Progenitor cell of endocrine pancreas (in vitro differentiated cells): ENCODE data around the gene GTF2IRD1. TPM values are rescaled to one million over a fixed set of nuclear protein-coding genes. Genes with fewer than 3 reads are reported as not detected.
A peak's percentile ranks its signal among the peaks of the same experiment; 100 is the strongest.
"Not testable (repeated sequence)": the region's sequence is repeated elsewhere in the genome, so short reads cannot be mapped to it uniquely, and the experiment has no call there.

Source experiments
- DNase-seq: peaks from one replicate; pipeline ENCODE4 v3.0.0; 2021; ENCODE audit warnings: low spot score; ENCODE audit not compliant: unreplicated experiment
- H3K27ac Mint-ChIP-seq: 2 replicates; pipeline ENCODE4 v1.8.0; 2021; ENCODE audit warnings: mild to moderate bottlenecking, moderate library complexity, mixed read lengths
- H3K27me3 Mint-ChIP-seq: 2 replicates; pipeline ENCODE4 v1.8.0; 2021; ENCODE audit warnings: mixed read lengths
- H3K36me3 Mint-ChIP-seq: 2 replicates; pipeline ENCODE4 v1.8.0; 2022; ENCODE audit warnings: mixed read lengths; ENCODE audit not compliant: insufficient read depth
- H3K4me1 Mint-ChIP-seq: 2 replicates; pipeline ENCODE4 v1.8.0; 2021; ENCODE audit warnings: low read depth, mixed read lengths
- H3K4me3 Mint-ChIP-seq: 2 replicates; pipeline ENCODE4 v1.8.0; 2021; ENCODE audit warnings: low read depth, mild to moderate bottlenecking, moderate library complexity, mixed read lengths
- H3K9me3 Mint-ChIP-seq: 2 replicates; pipeline ENCODE4 v1.8.0; 2021; ENCODE audit warnings: low read depth, mixed read lengths
- total RNA-seq: library from RNA; stranded (reverse); gene quantifications from 2 replicates; pipeline ENCODE4 v1.2.1, GENCODE V29; 2021
- TF ChIP-seq, protein P1 (sequence below): fragments of 200-600 bp; sonication (generic); IDR thresholded peaks from one replicate; pipeline ENCODE4 v1.5.0; 2021; ENCODE audit warnings: antibody characterized with exemption, mild to moderate bottlenecking; ENCODE audit not compliant: unreplicated experiment

GTF2IRD1 gene
- total RNA-seq, 1 donor from 2014 or later = 60.7 TPM

DNA sequence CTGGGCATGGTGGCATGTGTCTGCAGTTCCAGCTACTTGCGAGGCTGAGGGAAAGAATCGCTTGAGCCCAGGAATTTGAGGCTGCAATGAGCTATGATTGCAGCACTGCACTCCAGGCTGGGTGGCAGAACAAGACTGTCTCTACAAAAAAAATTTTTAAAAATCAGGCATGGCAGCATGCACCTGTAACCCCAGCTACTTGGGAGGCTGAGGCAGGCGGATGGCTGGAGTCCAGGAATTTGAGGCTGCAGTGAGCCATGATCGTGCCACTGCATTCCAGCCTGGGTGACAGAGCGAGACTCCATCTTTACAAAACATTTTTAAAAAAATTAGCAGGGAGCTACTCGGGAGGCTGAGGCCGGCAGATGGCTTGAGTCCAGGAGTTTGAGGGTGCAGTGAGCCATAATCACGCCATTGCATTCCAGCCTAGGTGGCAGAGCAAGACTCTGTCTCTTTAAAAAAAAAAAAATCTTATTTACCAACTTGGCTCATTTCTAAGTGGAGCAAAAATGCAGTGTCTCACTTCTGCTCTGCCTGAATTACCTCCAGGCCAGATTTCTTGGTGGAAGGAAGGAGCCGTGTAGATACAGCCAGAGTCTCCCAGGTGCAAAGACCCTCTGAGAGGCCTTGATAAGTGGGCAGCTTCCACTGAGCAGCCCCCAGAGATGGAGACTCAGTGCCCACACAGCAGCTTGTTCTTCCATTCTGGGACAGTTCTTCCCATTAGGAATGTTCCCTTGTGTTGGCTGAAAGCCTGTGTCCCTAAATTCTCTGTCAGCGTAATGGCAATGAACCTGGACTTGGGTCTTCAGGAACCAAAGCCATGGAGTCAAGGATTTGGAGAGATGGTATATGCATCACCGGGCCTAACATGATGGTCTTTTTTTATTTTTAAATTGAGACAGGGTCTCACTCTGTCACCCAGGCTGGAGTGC lies 30.0 kb downstream of the GTF2IRD1 start:
- no peaks in the 10 kb centered on the region for H3K9me3 Mint-ChIP-seq
- TF ChIP-seq, protein P1, sequence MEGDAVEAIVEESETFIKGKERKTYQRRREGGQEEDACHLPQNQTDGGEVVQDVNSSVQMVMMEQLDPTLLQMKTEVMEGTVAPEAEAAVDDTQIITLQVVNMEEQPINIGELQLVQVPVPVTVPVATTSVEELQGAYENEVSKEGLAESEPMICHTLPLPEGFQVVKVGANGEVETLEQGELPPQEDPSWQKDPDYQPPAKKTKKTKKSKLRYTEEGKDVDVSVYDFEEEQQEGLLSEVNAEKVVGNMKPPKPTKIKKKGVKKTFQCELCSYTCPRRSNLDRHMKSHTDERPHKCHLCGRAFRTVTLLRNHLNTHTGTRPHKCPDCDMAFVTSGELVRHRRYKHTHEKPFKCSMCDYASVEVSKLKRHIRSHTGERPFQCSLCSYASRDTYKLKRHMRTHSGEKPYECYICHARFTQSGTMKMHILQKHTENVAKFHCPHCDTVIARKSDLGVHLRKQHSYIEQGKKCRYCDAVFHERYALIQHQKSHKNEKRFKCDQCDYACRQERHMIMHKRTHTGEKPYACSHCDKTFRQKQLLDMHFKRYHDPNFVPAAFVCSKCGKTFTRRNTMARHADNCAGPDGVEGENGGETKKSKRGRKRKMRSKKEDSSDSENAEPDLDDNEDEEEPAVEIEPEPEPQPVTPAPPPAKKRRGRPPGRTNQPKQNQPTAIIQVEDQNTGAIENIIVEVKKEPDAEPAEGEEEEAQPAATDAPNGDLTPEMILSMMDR = no peak
- H3K4me3 Mint-ChIP-seq = no peak overlapping the region
- no peaks in the 10 kb centered on the region for H3K36me3 Mint-ChIP-seq
- H3K27me3 Mint-ChIP-seq = no peaks in the 10 kb centered on the region
- H3K4me1 Mint-ChIP-seq = peaks cover 13% of the 10 kb centered on the region
- no peak overlapping the region for H3K27ac Mint-ChIP-seq
- no peak for DNase-seq

DNA sequence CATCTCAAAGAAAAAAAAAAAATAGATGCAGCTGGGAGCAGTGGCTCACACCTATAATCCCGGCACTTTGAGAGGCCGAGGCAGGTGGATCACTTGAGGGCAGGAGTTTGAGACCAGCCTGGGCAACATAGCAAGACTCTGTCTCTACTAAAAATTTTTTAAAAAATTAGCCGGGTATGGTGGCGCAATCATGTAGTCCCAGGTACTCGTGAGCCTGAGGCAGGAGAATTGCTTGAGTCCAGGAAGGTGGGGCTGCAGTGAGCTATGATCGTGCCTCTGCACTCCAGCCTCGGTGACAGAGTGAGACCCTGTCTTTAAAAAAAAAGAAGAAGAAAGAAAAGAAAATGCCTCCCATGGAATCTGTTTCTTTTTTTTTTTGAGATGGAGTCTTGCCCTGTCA lies 31.9 kb downstream of the GTF2IRD1 start:
- Mint-ChIP-seq H3K27me3 (no peaks in the 10 kb centered on the region), H3K4me3 (no peak overlapping the region), H3K36me3 (no peaks in the 10 kb centered on the region), H3K27ac (no peak overlapping the region), H3K9me3 (no peaks in the 10 kb centered on the region), H3K4me1 (peaks cover 4% of the 10 kb centered on the region)
- TF ChIP-seq, protein P1 = no peak
- DNase-seq = no peak

DNA sequence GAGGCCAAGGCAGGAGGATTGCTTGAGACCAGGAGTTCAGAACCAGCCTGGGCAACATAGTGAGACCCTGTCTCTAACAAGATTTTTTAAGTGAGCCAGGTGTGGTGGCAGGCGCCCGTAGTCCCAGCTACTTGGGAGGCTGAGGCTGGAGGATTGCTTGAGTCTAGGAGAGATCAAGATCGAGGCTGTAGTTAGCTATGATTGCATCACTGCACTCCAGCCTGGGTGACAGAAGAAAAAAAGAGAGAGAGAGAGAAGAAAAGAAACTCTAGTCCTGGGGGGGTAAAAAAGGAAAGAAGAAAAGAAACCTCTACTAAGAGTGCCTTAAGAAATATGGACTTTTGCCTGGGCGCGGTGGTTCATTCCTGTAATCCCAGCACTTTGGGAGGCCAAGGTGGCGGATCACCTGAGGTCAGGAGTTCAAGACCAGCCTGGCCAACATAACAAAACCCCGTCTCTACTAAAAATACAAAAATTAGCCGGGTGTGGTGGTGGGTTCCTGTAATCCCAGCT lies 34.9 kb downstream of the GTF2IRD1 start:
- H3K27me3 Mint-ChIP-seq, H3K4me3 Mint-ChIP-seq, H3K9me3 Mint-ChIP-seq, DNase-seq, H3K4me1 Mint-ChIP-seq: not testable (repeated sequence)
- H3K36me3 Mint-ChIP-seq = peaks cover 16% of the 10 kb centered on the region
- H3K27ac Mint-ChIP-seq = peak overlapping the region; percentile 89

DNA sequence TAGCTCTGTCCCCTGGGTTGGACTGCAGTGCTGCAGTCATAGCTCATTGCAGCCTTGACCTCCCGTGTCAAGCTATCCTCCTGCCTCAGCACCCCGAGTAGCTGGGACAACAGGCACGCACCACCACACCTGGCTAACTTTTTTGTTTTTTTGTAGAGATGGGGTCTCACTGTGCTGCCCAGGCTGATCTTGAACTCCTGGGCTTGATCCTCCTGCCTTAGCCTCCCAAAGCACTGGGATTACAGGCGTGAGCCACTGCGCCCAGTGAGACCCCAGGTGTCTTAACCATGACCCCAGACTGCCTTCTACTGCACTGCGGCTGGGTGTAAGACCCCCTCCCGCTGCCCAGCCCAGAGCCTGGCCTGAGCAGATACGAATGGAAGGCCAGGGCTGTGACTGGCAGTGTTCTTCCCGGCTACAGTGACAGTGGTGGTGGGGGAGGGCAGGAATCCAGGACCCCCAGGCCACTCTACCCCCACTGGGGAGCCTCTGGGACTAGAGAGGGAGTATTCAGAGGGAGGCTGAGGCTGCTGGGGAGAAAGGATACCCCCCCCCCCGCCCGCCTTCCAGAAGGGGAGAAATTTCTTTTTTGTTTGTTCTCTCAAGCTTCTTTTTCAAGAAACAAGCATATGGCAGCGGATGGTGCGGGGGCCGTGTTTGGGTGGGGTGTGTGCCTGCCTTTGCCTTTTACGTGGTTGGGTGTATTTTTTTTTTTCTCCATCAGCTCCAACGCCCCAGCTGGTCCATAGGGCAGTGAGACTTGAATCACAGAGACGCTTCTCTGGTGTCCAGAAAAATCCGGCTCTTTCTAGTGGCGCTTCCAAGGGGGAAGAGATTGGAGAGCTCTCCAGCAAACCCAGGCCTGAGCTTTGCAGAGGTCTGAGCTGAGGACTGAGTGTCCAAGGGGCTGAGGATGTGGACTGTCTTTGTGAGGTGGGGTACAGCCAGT lies 36.6 kb downstream of the GTF2IRD1 start:
- H3K27ac Mint-ChIP-seq = peak overlapping the region; percentile 45
- TF ChIP-seq, protein P1 = no peak

DNA sequence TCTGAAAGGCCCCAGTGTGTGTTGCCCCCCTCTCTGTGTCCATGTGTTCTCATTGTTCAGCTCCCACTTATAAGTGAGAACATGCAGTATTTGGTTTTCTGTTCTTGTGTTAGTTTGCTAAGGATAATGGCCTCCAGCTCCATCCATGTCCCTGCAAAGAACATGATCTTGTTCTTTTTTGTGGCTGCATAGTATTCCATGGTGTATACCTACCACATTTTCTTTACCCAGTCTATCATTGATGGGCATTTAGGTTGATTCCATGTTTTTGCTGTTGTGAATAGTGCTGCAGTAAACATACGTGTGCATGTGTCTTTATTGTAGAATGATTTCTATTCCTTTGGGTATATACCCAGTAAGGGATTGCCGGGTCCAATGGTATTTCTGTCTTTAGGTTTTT lies 37.8 kb downstream of the GTF2IRD1 start:
- Mint-ChIP-seq H3K36me3 (peaks cover 19% of the 10 kb centered on the region), H3K27ac (peak overlapping the region; percentile 29)
- not testable (repeated sequence) for H3K4me3 Mint-ChIP-seq, DNase-seq, H3K9me3 Mint-ChIP-seq, H3K4me1 Mint-ChIP-seq, H3K27me3 Mint-ChIP-seq

More for the DNA sequence above, 36.6 kb downstream of the GTF2IRD1 start:
- DNase-seq = no peak
- Mint-ChIP-seq H3K4me1 (no peaks in the 10 kb centered on the region), H3K36me3 (peaks cover 17% of the 10 kb centered on the region), H3K4me3 (no peak overlapping the region), H3K27me3 (no peaks in the 10 kb centered on the region), H3K9me3 (peaks cover 3% of the 10 kb centered on the region)

DNA sequence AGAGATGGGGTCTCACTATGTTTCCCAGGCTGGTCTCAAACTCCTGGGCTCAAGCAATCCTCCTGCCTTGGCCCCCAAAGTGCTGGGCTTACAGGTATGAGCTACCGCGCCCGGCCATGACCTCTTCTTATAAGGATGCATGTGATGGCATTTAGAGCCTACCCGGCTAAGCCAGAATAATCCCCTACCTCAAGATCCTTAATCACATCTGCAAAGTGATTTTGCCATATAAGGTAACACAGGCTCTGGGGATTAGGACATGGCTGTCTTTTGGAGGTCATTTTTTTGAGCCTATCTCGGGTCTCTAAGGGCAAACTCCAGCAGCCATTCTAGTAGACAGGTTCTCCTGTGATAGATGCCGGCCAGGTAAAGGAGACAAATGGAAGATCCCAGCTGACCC lies 39.6 kb downstream of the GTF2IRD1 start:
- no peak for DNase-seq
- peaks cover 19% of the 10 kb centered on the region for H3K36me3 Mint-ChIP-seq
- H3K27me3 Mint-ChIP-seq = no peaks in the 10 kb centered on the region
- TF ChIP-seq, protein P1 = no peak
- peaks cover 2% of the 10 kb centered on the region for H3K4me1 Mint-ChIP-seq
- no peak overlapping the region for H3K27ac Mint-ChIP-seq
- H3K4me3 Mint-ChIP-seq = no peak overlapping the region
- H3K9me3 Mint-ChIP-seq = peaks cover 3% of the 10 kb centered on the region
